HFF-Myc (cell line): ENCODE results near the gene TRAPPC13.

Source experiments
- DNase-seq: peaks from one replicate; pipeline ENCODE4 v3.0.0-alpha.2; 2011; ENCODE audit warnings: low read depth; ENCODE audit errors: extremely low read depth
- H3K4me3 ChIP-seq: replicated peaks from 2 replicates; pipeline ENCODE4 v1.5.1; 2011; ENCODE audit warnings: low read depth, mild to moderate bottlenecking, control low read depth, low read length
- TF ChIP-seq, protein P1 (sequence below): IDR thresholded peaks from 2 replicates; pipeline ENCODE4 v1.5.1; 2012; ENCODE audit warnings: mild to moderate bottlenecking, low read depth, low read length, control low read depth; ENCODE audit errors: missing control alignments

The TRAPPC13 gene

DNA sequence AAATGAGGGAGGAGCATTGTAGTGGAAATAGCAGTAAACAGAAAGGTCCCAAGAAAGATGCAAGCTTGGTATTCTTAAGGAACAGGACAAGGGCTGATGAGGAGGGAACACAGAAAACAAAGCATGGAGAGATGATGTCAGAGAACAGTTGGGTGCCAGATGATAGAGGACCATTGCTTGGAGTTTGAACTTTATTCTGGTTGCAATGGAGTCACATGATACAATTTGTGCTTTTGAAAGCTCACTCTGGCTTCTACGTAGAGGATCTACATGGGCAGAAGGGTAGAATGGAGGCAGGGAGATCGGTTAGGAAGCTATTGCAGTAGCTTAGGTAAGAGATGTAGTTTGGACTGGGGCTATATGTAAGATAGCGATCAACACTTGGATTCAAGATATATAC, 57.3 kb downstream of the TRAPPC13 start:
- TF ChIP-seq, protein P1, sequence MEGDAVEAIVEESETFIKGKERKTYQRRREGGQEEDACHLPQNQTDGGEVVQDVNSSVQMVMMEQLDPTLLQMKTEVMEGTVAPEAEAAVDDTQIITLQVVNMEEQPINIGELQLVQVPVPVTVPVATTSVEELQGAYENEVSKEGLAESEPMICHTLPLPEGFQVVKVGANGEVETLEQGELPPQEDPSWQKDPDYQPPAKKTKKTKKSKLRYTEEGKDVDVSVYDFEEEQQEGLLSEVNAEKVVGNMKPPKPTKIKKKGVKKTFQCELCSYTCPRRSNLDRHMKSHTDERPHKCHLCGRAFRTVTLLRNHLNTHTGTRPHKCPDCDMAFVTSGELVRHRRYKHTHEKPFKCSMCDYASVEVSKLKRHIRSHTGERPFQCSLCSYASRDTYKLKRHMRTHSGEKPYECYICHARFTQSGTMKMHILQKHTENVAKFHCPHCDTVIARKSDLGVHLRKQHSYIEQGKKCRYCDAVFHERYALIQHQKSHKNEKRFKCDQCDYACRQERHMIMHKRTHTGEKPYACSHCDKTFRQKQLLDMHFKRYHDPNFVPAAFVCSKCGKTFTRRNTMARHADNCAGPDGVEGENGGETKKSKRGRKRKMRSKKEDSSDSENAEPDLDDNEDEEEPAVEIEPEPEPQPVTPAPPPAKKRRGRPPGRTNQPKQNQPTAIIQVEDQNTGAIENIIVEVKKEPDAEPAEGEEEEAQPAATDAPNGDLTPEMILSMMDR: no peak
- DNase-seq: no peak
- H3K4me3 ChIP-seq: no peak overlapping the region

DNA sequence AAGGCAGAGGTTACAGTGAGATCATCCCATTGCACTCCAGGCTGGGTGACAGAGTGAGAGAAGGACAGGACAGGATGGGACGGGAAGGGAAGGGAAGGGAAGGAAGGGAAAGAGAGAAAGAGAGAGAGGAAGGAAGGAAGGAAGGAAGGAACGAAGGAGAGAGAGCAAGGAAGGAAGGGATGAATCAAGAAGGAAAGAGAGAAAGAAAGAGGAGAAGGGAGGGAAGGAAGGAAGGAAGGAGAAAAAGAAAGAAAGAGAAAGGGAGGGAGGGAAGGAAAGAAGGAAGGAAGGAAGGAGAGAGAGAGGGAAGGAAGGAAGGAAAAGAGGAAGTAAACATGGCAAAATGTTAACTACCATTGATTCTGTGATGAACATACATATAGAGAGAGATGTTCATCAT, 68.3 kb downstream of the TRAPPC13 start:
- no peak overlapping the region for H3K4me3 ChIP-seq
- TF ChIP-seq, protein P1: no peak
- no peak for DNase-seq

DNA sequence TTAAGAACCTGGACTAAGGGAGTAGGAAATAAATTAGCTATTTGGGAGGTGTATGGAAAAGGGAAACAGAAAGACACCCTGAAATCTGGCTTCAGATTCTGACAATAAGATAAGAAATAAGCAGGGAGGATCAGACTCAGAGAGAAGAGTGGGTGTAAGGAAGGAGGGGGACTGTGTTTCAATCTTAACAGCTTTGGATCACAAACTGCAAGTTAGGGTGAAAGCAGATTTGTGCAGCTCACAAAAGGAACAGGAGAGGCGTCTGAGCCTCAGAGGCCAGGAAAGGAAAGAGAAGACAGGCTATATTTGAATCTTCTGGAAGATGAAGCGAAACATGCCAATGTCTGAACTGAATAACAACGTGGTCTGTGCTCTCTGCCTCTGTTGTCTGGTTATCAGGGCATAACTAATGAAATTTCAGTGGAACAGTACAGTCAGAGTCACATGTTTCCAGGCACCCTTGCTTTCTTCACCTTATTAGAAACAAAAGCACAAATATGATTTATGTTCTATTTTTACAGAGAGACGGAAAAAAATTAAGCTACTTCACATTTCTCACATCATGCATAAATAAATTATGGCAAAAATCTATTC, 70.4 kb downstream of the TRAPPC13 start:
- no peak for DNase-seq
- H3K4me3 ChIP-seq: no peak overlapping the region
- TF ChIP-seq, protein P1: no peak

DNA sequence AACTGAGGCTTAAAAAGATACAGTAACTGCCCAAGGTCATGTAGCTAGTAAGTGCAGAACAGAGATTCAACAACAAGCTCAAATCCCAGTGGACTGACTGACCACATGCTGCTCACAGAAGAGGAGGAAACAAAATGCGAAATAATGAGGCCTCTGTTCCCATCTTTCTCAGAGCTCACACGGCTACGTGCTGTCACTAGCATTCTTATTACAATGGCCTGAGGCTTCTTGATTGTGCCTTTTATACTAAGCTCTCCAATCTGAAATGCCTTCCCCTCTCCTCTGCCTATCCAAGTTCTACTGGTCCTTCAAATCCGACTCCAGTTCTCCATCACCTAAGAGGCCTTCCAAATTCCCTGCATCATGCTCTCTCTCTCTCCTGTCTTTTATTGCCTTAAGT, 71.1 kb downstream of the TRAPPC13 start:
- no peak overlapping the region for H3K4me3 ChIP-seq
- DNase-seq: no peak
- TF ChIP-seq, protein P1: no peak

DNA sequence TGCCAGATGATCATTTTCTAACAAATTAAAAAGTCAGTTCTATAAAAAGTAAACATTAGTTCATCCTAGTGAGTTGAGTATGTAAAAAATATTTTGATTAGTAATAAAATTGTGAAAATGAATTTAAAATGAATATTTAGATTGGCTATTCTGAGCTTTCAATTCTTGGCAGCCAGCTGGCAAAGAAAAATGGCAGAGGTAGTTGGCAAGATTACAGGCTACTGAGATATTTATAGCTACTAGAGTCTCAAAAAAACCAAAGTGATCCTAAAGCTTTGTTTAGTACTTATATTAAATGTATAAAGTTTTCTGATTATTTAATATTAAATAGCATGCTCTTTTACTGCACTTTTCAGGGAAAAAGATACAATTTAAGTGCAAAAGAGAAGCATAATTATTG, 72.1 kb downstream of the TRAPPC13 start:
- TF ChIP-seq, protein P1: no peak
- no peak for DNase-seq
- no peak overlapping the region for H3K4me3 ChIP-seq

DNA sequence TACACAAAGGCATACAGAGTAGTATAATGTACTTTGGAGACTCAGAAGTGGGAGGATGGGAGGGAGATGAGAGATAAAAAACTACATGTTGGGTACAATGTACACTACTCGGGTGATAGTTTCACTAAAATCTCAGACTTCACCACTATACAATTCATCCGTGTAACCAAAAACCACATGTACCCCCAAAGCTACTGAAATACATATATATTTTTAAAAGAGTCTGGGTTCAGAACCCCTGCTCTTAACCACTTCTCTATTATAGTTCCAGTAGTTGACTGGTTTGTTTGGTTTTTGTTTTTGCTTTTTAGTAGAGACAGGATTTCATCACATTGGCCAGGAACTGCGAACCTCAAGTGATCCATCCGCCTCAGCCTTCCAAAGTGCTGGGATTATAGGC, 74.5 kb downstream of the TRAPPC13 start:
- TF ChIP-seq, protein P1: no peak
- no peak overlapping the region for H3K4me3 ChIP-seq
- DNase-seq: no peak

DNA sequence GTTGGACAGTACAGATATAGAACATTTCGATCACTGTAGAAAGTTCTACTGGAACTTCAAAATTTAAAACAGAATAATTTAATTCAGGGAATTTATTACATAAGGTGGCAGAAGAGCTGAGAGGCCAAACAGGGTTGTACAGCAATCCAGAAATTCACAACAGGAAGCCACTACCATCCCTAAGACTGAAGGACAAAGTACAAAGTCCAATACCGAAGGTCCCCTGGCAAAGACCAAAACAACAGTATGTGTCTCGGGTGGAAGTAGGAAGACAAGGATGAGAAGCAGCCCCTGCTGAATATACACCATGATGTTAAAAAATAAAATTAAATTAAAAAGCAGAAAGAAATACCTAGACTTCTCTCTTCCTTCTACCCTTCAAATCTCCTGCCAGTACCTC, 77.2 kb downstream of the TRAPPC13 start:
- H3K4me3 ChIP-seq: no peak overlapping the region
- TF ChIP-seq, protein P1: no peak
- DNase-seq: no peak
